HG02763 (cell line): Measurements from ENCODE around the gene KCNJ6.
"Not testable (repeated sequence)": the region's sequence is repeated elsewhere in the genome, so short reads cannot be mapped to it uniquely, and the experiment has no call there.

Source experiments
- ATAC-seq: cut with Tn5 transposase; IDR thresholded peaks from one replicate; pipeline ENCODE4 v1.9.1; 2021; ENCODE audit warnings: mild to moderate bottlenecking, moderate library complexity; ENCODE audit not compliant: unreplicated experiment

The KCNJ6 gene

DNA sequence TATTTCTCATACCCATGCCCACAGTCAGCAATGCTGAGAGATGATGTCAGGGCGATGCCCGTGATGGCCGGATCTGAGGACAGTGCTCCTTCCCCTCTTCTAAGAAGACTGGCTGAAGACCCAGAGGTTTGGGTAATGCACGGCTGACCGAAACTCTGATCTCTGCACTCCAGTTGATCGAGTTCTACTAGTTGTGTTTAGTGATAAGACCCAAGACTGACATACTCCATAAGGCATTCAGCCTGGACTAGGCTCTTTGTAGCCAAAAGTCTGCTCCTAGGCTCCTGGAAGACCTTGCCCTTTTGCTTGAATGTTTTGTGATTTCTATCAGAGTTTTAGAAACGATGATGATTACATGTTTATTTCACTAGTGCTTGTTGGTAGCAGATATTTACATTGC, 298.2 kb downstream of the KCNJ6 start:
- no peak for ATAC-seq

- ATAC-seq: no peak
These were observed 300.3 kb downstream of the KCNJ6 start for GRCh38 chr21:37615962-37616361.

DNA sequence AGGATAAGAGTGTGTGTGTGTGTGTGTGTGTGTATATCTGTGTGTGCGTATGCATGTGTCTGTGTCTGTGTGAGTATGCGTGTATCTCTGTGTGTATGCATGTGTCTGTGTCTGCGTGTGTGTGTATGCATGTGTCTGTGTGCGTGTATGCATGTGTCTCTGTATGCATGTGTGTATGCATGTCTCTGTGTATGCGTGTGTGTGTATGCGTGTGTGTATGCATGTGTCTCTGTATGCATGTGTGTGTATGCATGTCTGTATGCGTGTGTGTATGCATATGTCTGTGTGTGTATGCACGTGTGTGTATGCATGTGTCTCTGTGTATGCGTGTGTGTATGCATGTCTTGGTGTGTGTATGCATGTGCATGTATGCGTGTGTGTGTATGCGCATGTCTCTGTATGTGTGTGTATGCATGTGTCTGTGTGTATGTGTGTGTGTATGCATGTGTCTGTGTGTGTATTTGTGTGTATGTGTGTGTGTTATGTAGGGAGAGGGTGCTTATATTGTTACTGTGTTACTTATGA, 301.8 kb downstream of the KCNJ6 start:
- no peak for ATAC-seq

GRCh38 chr21:37607081-37607480, 309.2 kb downstream of the KCNJ6 start:
- ATAC-seq: no peak

- no peak for ATAC-seq
These were observed 309.7 kb downstream of the KCNJ6 start for GRCh38 chr21:37606549-37606948.

- ATAC-seq: no peak
These were observed 311.3 kb downstream of the KCNJ6 start for GRCh38 chr21:37605006-37605405.

GRCh38 chr21:37603129-37603528, 313.1 kb downstream of the KCNJ6 start:
- no peak for ATAC-seq

DNA sequence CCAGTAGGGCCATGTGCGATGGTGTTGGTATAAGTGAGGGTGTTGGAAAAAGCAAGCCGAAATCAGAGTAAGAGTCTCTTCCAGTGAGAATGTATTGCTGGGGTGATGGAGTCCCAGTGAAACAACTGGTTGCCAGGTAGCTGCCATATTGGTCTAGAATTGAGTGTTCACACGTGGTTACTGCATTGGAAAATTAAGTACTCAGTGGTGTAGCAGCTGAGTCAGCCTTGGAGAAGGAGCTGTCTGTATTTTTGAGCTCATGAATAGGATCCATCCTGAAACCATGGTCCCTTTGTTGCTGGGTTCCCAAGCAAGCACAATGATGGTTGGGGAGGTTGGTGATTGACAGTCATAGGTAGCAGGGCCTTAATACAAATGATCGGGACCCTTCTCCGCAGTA, 314.3 kb downstream of the KCNJ6 start:
- no peak for ATAC-seq

- ATAC-seq: no peak
These were observed 315.2 kb downstream of the KCNJ6 start for GRCh38 chr21:37601027-37601426.

DNA sequence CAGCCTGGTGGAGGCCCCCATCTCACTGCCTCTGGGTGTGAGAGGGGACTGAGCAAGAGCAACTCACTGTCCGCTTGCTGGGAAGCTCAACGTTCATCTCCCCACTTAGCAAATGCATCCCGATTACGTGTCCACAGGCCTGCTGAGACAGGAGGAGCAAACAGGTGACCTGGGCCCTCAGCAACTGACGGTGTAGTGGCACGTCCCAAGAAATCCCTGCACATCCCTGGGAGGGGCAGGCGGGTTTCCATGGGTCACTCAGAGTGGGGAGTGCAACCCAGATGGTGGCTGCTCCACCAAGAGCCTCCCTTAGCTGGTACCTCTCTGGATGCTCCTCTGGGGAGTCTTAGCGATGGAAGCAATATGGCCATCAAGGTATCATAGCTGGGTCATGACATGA, 320.3 kb downstream of the KCNJ6 start:
- no peak for ATAC-seq

GRCh38 chr21:37594472-37594951, 321.7 kb downstream of the KCNJ6 start:
- ATAC-seq: no peak

- no peak for ATAC-seq
These were observed 322.4 kb downstream of the KCNJ6 start for GRCh38 chr21:37593740-37594471.

- ATAC-seq: no peak
These were observed 323.2 kb downstream of the KCNJ6 start for GRCh38 chr21:37593015-37593414.

- no peak for ATAC-seq
These were observed 323.8 kb downstream of the KCNJ6 start for GRCh38 chr21:37592496-37592895.

DNA sequence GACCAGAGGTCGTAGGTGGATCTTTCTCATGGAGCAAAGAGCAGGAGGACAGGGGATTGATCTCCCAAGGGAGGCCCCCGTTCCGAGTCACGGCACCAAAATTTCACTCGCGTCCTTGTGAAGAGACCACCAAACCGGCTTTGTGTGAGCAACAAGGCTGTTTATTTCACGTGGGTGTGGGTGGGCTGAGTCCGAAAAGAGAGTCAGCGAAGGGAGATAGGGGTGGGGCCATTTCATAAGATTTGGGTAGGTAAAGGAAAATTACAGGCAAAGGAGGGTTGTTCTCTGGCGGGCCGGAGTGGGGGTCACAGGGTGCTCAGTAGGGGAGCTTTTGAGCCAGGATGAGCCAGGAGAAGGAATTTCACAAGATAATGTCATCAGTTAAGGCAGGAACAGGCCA, 324.3 kb downstream of the KCNJ6 start:
- ATAC-seq: not testable (repeated sequence)

DNA sequence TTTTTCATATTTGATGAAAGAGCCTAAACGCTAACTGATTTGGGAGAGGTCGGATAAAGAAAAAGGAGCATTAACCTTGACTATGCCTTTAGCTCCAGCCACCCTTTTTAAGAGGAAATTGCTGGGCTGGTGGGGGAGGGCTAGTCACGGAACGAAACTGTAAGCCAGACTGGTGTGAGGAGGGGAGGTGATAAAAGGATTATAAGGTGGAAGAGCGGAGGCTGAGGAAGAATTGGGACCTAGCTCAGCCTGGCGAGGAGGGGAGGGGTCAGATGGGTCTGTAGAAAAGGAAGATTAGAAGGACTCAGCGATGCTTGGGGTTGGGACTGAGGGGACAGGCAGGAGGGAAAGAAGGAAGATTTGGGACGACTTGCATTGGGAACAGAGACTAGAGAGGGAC, 325.4 kb downstream of the KCNJ6 start:
- ATAC-seq: not testable (repeated sequence)

DNA sequence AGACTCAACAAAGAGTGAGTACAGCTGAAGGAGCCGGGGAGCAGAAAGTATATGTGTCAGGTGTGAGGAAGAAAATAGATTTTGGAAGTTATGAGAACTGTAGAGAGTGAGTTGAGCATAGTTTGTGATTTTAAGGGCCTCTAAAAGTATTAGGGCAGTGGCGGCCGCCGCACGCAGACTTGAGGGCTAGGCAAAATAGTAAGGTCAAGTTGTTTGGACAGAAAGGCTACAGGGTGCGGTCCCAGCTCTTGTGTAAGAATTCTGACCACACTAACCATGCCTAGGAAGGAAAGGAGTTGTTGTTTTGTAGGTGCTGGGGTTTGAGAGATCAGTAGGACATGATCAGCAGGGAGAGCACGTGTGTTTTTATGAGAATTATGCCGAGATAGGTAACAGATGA, 327.6 kb downstream of the KCNJ6 start:
- not testable (repeated sequence) for ATAC-seq

GRCh38 chr21:37587635-37588177, 328.6 kb downstream of the KCNJ6 start:
- ATAC-seq: no peak

DNA sequence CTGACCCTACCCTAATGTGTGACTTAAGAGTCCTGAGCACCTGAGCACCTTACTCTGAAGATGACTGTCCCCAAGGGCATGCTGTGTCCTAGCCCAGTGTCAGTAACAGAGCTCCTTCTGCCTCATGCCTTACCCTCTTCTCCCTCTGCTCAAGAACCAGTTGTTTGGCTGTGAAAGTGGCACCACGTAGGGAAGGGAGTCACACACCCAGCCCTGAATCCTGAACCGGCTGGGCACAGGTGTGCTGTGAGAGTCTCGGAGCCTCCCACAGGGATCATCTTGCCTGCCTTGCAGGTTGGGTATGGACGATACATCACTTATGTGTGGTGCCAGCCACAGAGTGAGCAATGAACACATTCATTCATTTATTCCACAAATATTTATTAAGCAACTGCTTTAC, 329.1 kb downstream of the KCNJ6 start:
- no peak for ATAC-seq

GRCh38 chr21:37582590-37582989, 333.7 kb downstream of the KCNJ6 start:
- ATAC-seq: no peak

- ATAC-seq: no peak
These were observed 335.6 kb downstream of the KCNJ6 start for GRCh38 chr21:37580666-37581065.

DNA sequence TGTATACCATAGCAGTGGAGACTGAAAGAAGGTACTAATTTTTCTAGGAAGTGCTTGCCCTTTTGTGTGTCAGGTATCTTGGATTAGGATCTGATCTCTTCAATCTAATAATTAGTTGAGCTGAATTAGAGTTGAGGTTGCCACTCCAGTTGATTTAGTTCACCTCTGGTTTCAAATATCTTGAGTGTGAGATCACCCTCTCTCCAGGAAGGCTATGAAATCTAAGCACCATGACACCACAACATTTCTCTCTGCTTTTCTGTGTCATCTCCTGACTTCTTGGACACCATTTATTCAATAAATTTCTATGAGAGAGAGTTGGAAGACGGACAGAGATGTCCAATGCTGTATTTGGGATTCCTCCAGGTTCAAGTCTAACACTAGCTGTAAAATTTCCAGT, 336.9 kb downstream of the KCNJ6 start:
- no peak for ATAC-seq
